Neural progenitor cell (in vitro differentiated cells): ENCODE measurements around the gene SMTNL2. TPM values are rescaled to one million over a fixed set of nuclear protein-coding genes. Genes with fewer than 3 reads are reported as not detected.

Experiments used
- DNase-seq: peaks from one replicate; pipeline ENCODE4 v3.0.0-alpha.2; 2016; ENCODE audit warnings: low spot score
- H2AFZ ChIP-seq: fragments of 200-600 bp; sonication (generic); replicated peaks from 2 replicates; pipeline ENCODE4 v1.6.1; 2016; ENCODE audit warnings: antibody characterized with exemption
- H3F3A ChIP-seq: fragments of 200-600 bp; sonication (generic); 2 replicates; pipeline ENCODE4 v1.6.1; 2016; ENCODE audit warnings: antibody characterized with exemption, low read depth
- H3K27ac ChIP-seq: fragments of 200-600 bp; sonication (generic); 2 replicates; pipeline ENCODE4 v1.5.1; 2016; ENCODE audit warnings: mild to moderate bottlenecking
- H3K27me3 ChIP-seq: fragments of 200-600 bp; sonication (generic); 2 replicates; pipeline ENCODE4 v1.6.1; 2016; ENCODE audit warnings: mild to moderate bottlenecking, moderate library complexity
- H3K36me3 ChIP-seq: fragments of 200-600 bp; sonication (generic); 2 replicates; pipeline ENCODE4 v1.5.1; 2016
- H3K4me1 ChIP-seq: fragments of 200-600 bp; sonication (generic); 2 replicates; pipeline ENCODE4 v1.6.1; 2016; ENCODE audit warnings: mixed run types
- H3K4me2 ChIP-seq: fragments of 200-600 bp; sonication (generic); 2 replicates; pipeline ENCODE4 v1.6.1; 2016
- H3K4me3 ChIP-seq: fragments of 200-600 bp; sonication (generic); 2 replicates; pipeline ENCODE4 v1.5.1; 2016
- H3K79me2 ChIP-seq: fragments of 200-600 bp; sonication (generic); 2 replicates; pipeline ENCODE4 v1.6.1; 2016; ENCODE audit warnings: low read depth
- H3K9ac ChIP-seq: fragments of 200-600 bp; sonication (generic); 2 replicates; pipeline ENCODE4 v1.6.1; 2016
- H3K9me3 ChIP-seq: fragments of 200-600 bp; sonication (generic); 2 replicates; pipeline ENCODE4 v1.5.1; 2016; ENCODE audit warnings: low read depth
- H4K20me1 ChIP-seq: fragments of 200-600 bp; sonication (generic); 2 replicates; pipeline ENCODE4 v1.6.1; 2016; ENCODE audit warnings: low read depth
- H3K27ac Mint-ChIP-seq: 3 replicates; pipeline ENCODE4 v1.8.0; 2021; ENCODE audit warnings: mixed read lengths
- H3K27me3 Mint-ChIP-seq: 2 replicates; pipeline ENCODE4 v1.8.0; 2022; ENCODE audit warnings: low read depth, mild to moderate bottlenecking, inconsistent platforms, moderate library complexity, mixed read lengths; ENCODE audit not compliant: insufficient read depth
- H3K36me3 Mint-ChIP-seq: 3 replicates; pipeline ENCODE4 v1.8.0; 2021; ENCODE audit warnings: mixed read lengths
- H3K4me1 Mint-ChIP-seq: 3 replicates; pipeline ENCODE4 v1.8.0; 2021; ENCODE audit warnings: mixed read lengths
- H3K4me3 Mint-ChIP-seq: 3 replicates; pipeline ENCODE4 v1.8.0; 2021; ENCODE audit warnings: mild to moderate bottlenecking, moderate library complexity, mixed read lengths
- H3K9me3 Mint-ChIP-seq: 3 replicates; pipeline ENCODE4 v1.8.0; 2020; ENCODE audit warnings: mixed read lengths
- EZH2 ChIP-seq: fragments of 200-600 bp; sonication (generic); IDR thresholded peaks from 2 replicates; pipeline ENCODE4 v1.6.1; 2017; ENCODE audit warnings: antibody characterized with exemption, mild to moderate bottlenecking, moderate library complexity
- EZH2phosphoT487 ChIP-seq: fragments of 200-600 bp; sonication (generic); IDR thresholded peaks from 2 replicates; pipeline ENCODE4 v1.6.1; 2017; ENCODE audit warnings: antibody characterized with exemption
- total RNA-seq: library from RNA; depleted of rRNA; stranded (reverse); fragments of >200 nt; gene quantifications from 2 replicates; pipeline ENCODE4 v1.2.3, GENCODE V29; 2015; ENCODE audit warnings: low replicate concordance
- TF ChIP-seq, protein P1 (sequence below): fragments of 200-600 bp; sonication (generic); IDR thresholded peaks from 2 replicates; pipeline ENCODE4 v1.5.1; 2017; ENCODE audit warnings: antibody characterized with exemption, mild to moderate bottlenecking

SMTNL2 gene
- total RNA-seq, 1 donor from 2014 or later: 3.0 TPM

DNA sequence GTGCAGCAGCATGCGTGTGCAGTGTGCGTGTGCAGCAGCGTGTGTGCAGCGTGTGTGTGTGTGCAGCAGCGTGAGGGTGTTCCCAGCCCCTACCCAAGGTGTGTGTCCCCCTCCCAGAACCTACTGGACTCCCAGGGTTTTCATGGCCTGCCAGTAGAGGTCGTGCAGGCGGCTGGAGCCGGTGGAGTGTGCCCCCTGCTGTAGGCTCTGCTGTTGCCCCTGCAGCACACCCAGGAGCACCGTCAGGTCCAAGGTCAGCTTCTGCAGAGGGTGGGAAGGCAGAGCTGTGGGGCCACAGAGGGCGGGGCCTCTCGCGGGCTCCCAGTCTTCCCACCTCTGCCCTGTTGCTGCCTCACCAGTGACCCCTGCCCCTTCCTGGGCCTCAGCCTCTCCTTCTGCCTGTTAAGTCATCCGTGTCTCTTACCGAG lies 44.1 kb upstream of the SMTNL2 start:
- Mint-ChIP-seq H3K4me3 (no peak overlapping the region), H3K9me3 (no peaks in the 10 kb centered on the region), H3K27ac (no peak overlapping the region), H3K4me1 (no peaks in the 10 kb centered on the region), H3K36me3 (peaks cover 3% of the 10 kb centered on the region), H3K27me3 (no peaks in the 10 kb centered on the region)
- no peaks in the 10 kb centered on the region for H3K36me3 ChIP-seq
- DNase-seq: no peak
- no peak overlapping the region for H3K4me2 ChIP-seq
- H3K4me3 ChIP-seq: no peak overlapping the region
- H4K20me1 ChIP-seq: no peaks in the 10 kb centered on the region
- no peaks in the 10 kb centered on the region for H3K79me2 ChIP-seq
- H3K27me3 ChIP-seq: no peaks in the 10 kb centered on the region
- peaks cover 15% of the 10 kb centered on the region for H3K4me1 ChIP-seq
- no peaks in the 10 kb centered on the region for H3K9me3 ChIP-seq
- H2AFZ ChIP-seq: no peak overlapping the region
- H3F3A ChIP-seq: peaks cover 3% of the 10 kb centered on the region
- no peak for TF ChIP-seq EZH2
- no peak for TF ChIP-seq EZH2phosphoT487
- TF ChIP-seq, protein P1, sequence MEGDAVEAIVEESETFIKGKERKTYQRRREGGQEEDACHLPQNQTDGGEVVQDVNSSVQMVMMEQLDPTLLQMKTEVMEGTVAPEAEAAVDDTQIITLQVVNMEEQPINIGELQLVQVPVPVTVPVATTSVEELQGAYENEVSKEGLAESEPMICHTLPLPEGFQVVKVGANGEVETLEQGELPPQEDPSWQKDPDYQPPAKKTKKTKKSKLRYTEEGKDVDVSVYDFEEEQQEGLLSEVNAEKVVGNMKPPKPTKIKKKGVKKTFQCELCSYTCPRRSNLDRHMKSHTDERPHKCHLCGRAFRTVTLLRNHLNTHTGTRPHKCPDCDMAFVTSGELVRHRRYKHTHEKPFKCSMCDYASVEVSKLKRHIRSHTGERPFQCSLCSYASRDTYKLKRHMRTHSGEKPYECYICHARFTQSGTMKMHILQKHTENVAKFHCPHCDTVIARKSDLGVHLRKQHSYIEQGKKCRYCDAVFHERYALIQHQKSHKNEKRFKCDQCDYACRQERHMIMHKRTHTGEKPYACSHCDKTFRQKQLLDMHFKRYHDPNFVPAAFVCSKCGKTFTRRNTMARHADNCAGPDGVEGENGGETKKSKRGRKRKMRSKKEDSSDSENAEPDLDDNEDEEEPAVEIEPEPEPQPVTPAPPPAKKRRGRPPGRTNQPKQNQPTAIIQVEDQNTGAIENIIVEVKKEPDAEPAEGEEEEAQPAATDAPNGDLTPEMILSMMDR: no peak
- no peak overlapping the region for H3K27ac ChIP-seq
- no peak overlapping the region for H3K9ac ChIP-seq

DNA sequence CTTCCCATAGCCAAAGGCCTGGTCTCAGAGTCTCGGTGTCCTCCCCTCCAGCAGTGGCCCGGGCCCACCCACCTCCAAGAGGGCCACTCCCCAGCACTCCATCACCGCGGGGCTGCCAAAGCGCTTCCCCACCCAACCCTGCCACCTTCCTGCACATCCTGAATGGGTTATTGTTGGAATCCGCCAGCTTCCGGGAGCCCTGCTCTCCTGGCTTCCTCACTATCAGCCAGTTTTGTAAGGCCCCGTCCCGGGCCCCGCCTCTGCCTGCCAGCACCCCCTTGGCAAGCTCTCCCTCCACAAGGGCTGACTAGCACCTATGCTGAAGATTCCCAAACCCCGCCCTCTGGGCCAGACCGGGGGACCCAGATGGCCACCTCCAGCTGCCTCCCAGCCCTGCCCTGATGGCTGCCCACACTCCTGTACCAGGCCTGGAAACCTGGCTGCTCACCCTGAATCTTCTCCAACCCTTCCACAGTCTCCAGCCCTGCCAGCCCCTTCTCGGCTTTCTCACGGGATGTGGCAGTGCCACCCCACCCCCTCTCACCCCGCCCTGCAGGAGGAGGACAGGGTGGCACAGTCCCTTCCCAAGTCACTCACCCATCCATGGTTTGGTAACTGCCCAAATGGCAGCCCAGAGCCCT lies 43.5 kb upstream of the SMTNL2 start:
- Histone ChIP-seq H3K79me2 (no peaks in the 10 kb centered on the region), H3K36me3 (no peaks in the 10 kb centered on the region), H3K4me2 (no peak overlapping the region), H3K4me3 (no peak overlapping the region), H4K20me1 (no peaks in the 10 kb centered on the region), H2AFZ (no peak overlapping the region), H3K9me3 (no peaks in the 10 kb centered on the region), H3F3A (peaks cover 3% of the 10 kb centered on the region), H3K9ac (no peak overlapping the region), H3K27ac (no peak overlapping the region), H3K4me1 (peaks cover 12% of the 10 kb centered on the region), H3K27me3 (no peaks in the 10 kb centered on the region)
- no peak for DNase-seq
- no peaks in the 10 kb centered on the region for H3K9me3 Mint-ChIP-seq
- peaks cover 3% of the 10 kb centered on the region for H3K36me3 Mint-ChIP-seq
- H3K27me3 Mint-ChIP-seq: no peaks in the 10 kb centered on the region
- no peak overlapping the region for H3K4me3 Mint-ChIP-seq
- no peak for TF ChIP-seq EZH2phosphoT487
- TF ChIP-seq, protein P1: no peak
- no peak for TF ChIP-seq EZH2
- no peak overlapping the region for H3K27ac Mint-ChIP-seq
- no peaks in the 10 kb centered on the region for H3K4me1 Mint-ChIP-seq

DNA sequence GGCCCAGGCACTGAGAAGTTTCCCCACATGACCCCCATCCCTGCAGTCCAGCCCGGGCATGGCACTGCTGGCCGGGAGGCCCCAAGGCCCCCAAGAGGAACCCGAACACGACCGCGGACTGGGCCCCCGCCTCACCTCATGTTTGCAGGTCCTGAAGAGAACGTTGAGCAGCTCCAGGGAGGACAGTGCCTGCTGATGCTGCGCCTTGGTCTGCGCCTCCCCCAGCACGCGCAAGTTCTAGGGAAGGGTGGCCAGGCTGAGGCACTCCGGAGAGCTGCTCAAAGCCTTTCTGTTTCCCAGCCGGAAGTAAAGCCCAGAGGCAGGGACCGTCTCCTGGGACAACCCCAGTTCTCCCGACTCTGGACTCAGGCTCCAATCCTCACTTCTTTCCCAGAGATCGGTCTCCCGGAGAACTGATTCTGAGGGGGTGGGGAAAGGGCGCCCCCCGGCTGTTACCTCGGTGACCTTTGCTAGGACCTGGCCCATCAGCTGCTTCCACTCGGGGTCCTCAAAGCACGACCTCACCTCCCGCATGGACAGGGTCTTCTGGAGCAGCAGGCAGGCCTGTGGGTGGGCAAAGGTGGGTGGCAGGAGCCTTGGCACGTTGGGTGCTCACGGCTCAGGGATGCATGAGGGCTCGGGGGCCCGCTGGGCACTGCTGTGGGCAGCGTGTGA lies 42.9 kb upstream of the SMTNL2 start:
- no peak overlapping the region for H2AFZ ChIP-seq
- H3F3A ChIP-seq: peaks cover 3% of the 10 kb centered on the region
- no peak overlapping the region for H3K9ac ChIP-seq
- H3K27ac ChIP-seq: no peak overlapping the region
- DNase-seq: no peak
- H3K4me1 ChIP-seq: peaks cover 5% of the 10 kb centered on the region
- H3K4me3 ChIP-seq: no peak overlapping the region
- no peaks in the 10 kb centered on the region for H3K79me2 ChIP-seq
- TF ChIP-seq, protein P1: peak; percentile 32
- no peak for TF ChIP-seq EZH2
- no peak for TF ChIP-seq EZH2phosphoT487
- H4K20me1 ChIP-seq: no peaks in the 10 kb centered on the region
- H3K36me3 ChIP-seq: no peaks in the 10 kb centered on the region
- Mint-ChIP-seq H3K27ac (no peak overlapping the region), H3K9me3 (no peaks in the 10 kb centered on the region), H3K36me3 (peaks cover 3% of the 10 kb centered on the region), H3K4me3 (no peak overlapping the region), H3K27me3 (no peaks in the 10 kb centered on the region), H3K4me1 (no peaks in the 10 kb centered on the region)
- H3K27me3 ChIP-seq: no peaks in the 10 kb centered on the region
- H3K9me3 ChIP-seq: no peaks in the 10 kb centered on the region
- H3K4me2 ChIP-seq: no peak overlapping the region
